Ishikawa (cell line): ENCODE data around the gene GOLGA1.

Source experiments
- TAF1 ChIP-seq: IDR thresholded peaks from 2 replicates; pipeline ENCODE4 v1.6.1; 2012; ENCODE audit warnings: low read depth, mild to moderate bottlenecking
- TF ChIP-seq, protein P1 (sequence below): IDR thresholded peaks from 2 replicates; pipeline ENCODE4 v1.6.1; 2012

DNA sequence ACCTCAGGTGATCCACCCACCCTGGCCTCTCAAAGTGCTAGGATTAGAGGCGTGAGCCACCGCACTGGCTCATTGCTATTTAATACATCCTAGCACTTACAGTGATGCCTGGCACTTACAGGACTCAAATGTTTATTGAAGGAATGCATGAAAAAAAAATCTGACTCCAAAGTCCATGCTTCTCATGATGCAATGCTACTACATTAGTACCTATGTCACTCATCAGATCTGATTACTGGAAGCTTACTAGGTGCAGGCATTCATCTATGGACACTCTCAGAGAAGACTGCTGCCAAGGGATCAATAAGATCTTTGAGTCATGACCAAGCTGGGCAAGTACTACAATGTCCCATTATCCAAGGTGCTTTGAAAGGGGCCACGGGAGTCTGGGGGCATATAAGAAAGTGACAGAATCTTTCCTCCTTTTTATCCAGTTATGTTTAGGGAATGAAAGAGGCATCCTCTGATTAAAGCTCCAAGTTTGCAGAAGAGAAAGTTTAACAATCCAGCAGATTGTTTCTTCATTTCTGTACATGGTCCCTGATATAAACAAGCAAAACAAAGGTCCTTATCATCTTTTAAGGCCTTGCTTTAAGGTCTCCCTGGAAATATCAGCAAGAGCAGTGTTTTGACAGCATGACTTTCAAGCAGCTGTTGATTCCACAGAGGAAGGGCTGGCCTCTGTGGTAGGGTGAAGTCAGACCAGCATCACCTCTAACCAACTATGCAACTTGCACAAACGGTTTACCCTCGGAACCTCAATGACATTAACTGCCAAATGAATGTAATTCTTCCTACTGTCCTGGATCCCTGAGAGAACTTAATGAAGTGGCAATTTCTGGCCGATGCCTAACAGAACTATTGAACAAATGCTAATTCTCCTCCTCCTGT, 43.1 kb downstream of the GOLGA1 start:
- TF ChIP-seq TAF1: no peak
- TF ChIP-seq, protein P1, sequence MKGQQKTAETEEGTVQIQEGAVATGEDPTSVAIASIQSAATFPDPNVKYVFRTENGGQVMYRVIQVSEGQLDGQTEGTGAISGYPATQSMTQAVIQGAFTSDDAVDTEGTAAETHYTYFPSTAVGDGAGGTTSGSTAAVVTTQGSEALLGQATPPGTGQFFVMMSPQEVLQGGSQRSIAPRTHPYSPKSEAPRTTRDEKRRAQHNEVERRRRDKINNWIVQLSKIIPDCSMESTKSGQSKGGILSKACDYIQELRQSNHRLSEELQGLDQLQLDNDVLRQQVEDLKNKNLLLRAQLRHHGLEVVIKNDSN: no peak
